Brain microvascular endothelial cell (primary cell): ENCODE measurements around the gene KRT6A.

Source experiments
- DNase-seq: peaks from one replicate; pipeline ENCODE4 v3.0.0-alpha.2; 2020
- H3K27ac ChIP-seq: fragments of 250-450 bp; sonication (Bioruptor Pico); 2 replicates; pipeline ENCODE4 v1.5.1; 2020; ENCODE audit warnings: mild to moderate bottlenecking, moderate library complexity
- H3K27me3 ChIP-seq: fragments of 250-450 bp; sonication (Bioruptor Pico); replicated peaks from 2 replicates; pipeline ENCODE4 v1.5.1; 2020; ENCODE audit warnings: mild to moderate bottlenecking
- H3K36me3 ChIP-seq: fragments of 250-450 bp; sonication (Bioruptor Pico); replicated peaks from 2 replicates; pipeline ENCODE4 v1.5.1; 2020; ENCODE audit warnings: mild to moderate bottlenecking
- H3K4me3 ChIP-seq: 2 replicates; pipeline ENCODE4 v1.5.1; 2011; ENCODE audit warnings: low read depth, mild to moderate bottlenecking, control low read depth, low read length, moderate library complexity
- in situ Hi-C: cut with HindIII; loops from 2 replicates; pipeline ENCODE4 v1.10.0; 2017; ENCODE audit warnings: low sequenced_read_pairs, low pct_ligation_motif_present
- TF ChIP-seq, protein P1 (sequence below): IDR thresholded peaks from 2 replicates; pipeline ENCODE4 v1.5.1; 2011; ENCODE audit warnings: low read depth, mild to moderate bottlenecking, moderate library complexity, low read length, control low read depth, inconsistent platforms; ENCODE audit errors: missing control alignments

Gene KRT6A

DNA sequence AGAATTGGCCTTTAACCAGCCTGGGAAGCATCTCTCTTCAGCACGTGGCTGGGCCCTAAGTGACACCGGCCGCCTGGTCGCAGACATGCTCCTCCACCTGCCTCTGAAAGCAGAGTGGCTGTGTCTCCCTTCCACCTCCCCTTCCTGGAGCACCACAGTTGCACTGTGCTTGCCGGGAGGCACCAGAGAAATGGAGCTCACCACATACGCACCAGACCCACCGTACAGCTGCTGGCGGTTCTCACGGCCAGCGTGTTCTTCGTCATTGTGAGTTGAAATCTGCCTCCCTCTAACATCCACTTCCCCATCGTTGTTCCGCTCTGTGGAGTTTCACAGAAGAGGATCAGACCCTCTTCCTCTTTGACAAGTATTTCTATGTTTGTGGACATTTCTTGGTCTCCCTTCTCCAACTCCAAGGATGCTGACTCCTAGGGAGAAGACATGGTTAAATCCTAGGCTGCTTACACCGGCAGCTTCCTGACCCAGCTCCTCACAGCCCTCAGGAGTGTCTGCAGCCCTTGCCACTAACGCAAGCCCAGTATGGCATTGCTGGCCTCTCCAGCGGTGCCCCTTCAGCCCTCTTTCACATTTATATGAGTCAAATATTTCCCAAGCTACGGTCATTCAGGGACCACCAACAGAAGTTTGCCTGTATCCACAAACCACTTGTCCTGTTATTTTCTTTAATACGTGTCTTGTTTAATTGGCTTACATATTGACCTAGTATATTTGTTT is 38.7 kb upstream of the KRT6A start:
- no peaks in the 10 kb centered on the region for H3K27me3 ChIP-seq
- DNase-seq: no peak

DNA sequence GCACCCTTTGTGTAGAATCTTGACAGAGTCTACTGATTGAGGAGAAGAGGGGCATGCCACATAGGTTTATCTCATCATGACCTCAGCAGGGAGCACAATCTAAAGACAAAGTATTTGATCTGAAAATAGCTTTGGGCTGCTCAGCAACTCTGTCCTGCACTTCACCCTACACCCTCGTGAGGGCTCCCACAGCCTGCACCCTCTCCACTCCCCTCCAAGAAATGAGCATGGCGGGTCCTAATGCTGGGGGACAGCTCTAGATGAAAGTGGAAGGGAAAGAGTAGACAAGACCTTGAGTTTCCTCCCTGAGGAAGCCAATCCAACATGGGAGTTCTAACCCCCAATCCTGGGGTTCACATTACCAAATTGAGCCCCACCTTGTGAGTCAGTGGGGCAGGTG is 37.8 kb upstream of the KRT6A start:
- TF ChIP-seq, protein P1, sequence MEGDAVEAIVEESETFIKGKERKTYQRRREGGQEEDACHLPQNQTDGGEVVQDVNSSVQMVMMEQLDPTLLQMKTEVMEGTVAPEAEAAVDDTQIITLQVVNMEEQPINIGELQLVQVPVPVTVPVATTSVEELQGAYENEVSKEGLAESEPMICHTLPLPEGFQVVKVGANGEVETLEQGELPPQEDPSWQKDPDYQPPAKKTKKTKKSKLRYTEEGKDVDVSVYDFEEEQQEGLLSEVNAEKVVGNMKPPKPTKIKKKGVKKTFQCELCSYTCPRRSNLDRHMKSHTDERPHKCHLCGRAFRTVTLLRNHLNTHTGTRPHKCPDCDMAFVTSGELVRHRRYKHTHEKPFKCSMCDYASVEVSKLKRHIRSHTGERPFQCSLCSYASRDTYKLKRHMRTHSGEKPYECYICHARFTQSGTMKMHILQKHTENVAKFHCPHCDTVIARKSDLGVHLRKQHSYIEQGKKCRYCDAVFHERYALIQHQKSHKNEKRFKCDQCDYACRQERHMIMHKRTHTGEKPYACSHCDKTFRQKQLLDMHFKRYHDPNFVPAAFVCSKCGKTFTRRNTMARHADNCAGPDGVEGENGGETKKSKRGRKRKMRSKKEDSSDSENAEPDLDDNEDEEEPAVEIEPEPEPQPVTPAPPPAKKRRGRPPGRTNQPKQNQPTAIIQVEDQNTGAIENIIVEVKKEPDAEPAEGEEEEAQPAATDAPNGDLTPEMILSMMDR: no peak
- Histone ChIP-seq H3K27me3 (no peaks in the 10 kb centered on the region), H3K36me3 (no peaks in the 10 kb centered on the region), H3K27ac (no peak overlapping the region), H3K4me3 (no peak overlapping the region)
- DNase-seq: no peak
- in situ Hi-C loops: no loop called here

More for the DNA sequence above, 38.7 kb upstream of the KRT6A start:
- Histone ChIP-seq H3K27ac (no peak overlapping the region), H3K4me3 (no peak overlapping the region), H3K36me3 (no peaks in the 10 kb centered on the region)
- in situ Hi-C loops: no loop called here
- TF ChIP-seq, protein P1: no peak

DNA sequence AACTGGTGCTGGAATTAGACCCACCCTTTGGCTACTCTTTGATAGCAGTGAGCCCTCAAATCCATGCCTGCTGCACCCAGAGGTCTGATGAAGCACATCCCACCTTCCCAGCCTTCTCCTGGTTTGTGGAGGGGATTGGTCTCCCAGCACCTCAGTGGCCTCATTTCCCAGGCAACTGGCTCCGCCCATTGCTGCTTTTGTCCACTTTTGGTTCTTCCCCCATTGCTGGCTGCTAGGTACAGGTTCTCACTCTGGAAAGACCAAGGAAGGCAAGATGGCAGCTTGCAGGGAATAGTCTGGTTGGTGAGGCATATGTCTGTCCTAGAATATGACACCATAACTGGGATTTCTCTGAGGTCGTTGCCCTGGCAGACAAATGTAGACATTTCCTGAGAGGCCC is 37.3 kb upstream of the KRT6A start:
- in situ Hi-C loops: no loop called here
- Histone ChIP-seq H3K36me3 (no peaks in the 10 kb centered on the region), H3K27me3 (no peaks in the 10 kb centered on the region), H3K27ac (no peak overlapping the region), H3K4me3 (no peak overlapping the region)
- TF ChIP-seq, protein P1: no peak
- DNase-seq: no peak

DNA sequence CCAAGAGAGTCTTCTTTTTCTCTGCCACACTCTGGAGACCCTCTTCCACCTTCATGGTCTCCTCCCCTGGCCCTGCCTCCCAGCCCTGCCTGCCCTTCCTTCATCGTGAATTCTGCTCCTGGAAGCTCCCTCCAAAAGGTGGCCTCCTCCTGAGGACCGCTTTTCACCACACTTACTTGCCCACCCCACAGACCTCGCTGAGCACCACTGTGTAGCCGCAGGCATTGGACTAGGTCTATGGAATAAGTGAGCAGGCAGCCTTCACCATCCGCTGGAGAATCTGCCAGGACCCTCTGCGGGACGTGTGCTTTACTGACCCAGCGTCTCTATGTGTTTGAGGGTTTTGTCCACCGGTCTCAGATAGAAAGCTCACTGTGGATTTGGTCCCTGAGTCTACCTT is 36.8 kb upstream of the KRT6A start:
- no peak overlapping the region for H3K4me3 ChIP-seq
- DNase-seq: no peak
- TF ChIP-seq, protein P1: no peak
- H3K36me3 ChIP-seq: no peaks in the 10 kb centered on the region
- H3K27ac ChIP-seq: no peak overlapping the region
- H3K27me3 ChIP-seq: no peaks in the 10 kb centered on the region
- in situ Hi-C loops: no loop called here

DNA sequence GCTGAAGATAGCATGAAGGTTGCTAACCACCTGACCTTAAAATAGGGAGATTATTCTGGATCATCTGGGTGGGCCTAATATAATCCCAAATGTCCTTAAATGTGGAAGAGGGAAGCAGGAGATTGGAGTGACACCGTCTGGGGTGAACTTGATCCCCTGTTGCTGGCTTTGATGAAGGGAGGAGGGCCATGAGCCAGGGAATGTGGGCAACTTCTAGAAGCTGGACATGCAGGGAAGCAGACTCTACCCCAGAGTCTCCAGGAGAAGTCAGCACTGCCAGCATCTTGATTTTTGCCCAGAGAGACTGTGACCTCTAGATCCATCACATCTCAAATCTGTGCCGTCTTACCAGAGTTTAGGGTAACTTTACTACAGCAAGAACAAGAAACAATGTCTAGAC is 36.4 kb upstream of the KRT6A start:
- no peak for DNase-seq
- Histone ChIP-seq H3K27me3 (no peaks in the 10 kb centered on the region), H3K36me3 (no peaks in the 10 kb centered on the region), H3K27ac (no peak overlapping the region), H3K4me3 (no peak overlapping the region)
- TF ChIP-seq, protein P1: no peak
- in situ Hi-C loops: no loop called here

DNA sequence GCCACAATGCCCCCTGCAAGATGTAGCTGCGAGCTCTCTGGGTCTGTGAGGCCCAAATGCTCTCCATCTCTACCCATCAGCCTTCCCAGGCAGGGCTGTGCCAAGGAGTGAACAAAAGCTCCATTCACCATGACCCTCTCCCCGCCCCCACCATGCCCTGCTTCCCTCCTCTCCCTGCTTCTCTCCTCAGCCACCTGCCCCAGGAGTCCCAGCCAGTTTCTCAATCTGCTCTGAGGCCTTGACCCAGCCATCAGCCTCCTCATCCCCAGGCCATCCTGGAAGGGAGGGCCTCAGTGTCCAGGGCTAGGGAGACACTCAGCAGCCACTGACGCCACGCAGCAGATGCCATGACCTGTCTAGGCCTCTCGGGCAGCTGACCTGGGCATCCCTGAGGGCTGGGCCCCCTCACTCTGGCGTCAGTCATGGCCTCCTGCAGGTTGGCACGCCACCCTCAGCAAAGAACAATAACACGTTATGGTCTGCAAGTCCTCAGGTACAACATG is 35.6 kb upstream of the KRT6A start:
- in situ Hi-C loops: no loop called here
- Histone ChIP-seq H3K27me3 (no peaks in the 10 kb centered on the region), H3K27ac (no peak overlapping the region), H3K4me3 (no peak overlapping the region), H3K36me3 (no peaks in the 10 kb centered on the region)
- DNase-seq: no peak
- TF ChIP-seq, protein P1: no peak
